Measurements from ENCODE around the gene C11orf91. TPM values are rescaled to one million over a fixed set of nuclear protein-coding genes. Genes with fewer than 3 reads are reported as not detected.
A peak's percentile ranks its signal among the peaks of the same experiment; 100 is the strongest.
"Not testable (repeated sequence)": the region's sequence is repeated elsewhere in the genome, so short reads cannot be mapped to it uniquely, and the experiment has no call there.

The C11orf91 gene
- total RNA-seq, 1 donor from 2014 or later = 0.23 TPM

GRCh38 chr11:33716243-33716642, 15.6 kb upstream of the C11orf91 start:
- H3K27me3 Mint-ChIP-seq (ENCODE audit: insufficient read depth) = no peaks in the 10 kb centered on the region
- H3K36me3 Mint-ChIP-seq (ENCODE audit: low read depth) = peaks cover 34% of the 10 kb centered on the region
- no peaks in the 10 kb centered on the region for H3K9me3 Mint-ChIP-seq
- no peak for DNase-seq (ENCODE audit: low spot score)
- no peak overlapping the region for H3K27ac Mint-ChIP-seq
- peaks cover 15% of the 10 kb centered on the region for H3K4me1 Mint-ChIP-seq (ENCODE audit: low read depth)
- intact Hi-C loops (cut with micrococcal nuclease) = loop anchor here (1.0 kb wide), 2 partner anchors 26 to 113 kb away; no protein-coding TSS in a partner anchor
- H3K4me3 Mint-ChIP-seq = no peak overlapping the region

GRCh38 chr11:33713856-33714398, 13.3 kb upstream of the C11orf91 start:
- intact Hi-C loops (cut with micrococcal nuclease) = no loop called here
- peaks cover 34% of the 10 kb centered on the region for H3K36me3 Mint-ChIP-seq (ENCODE audit: low read depth)

GRCh38 chr11:33713151-33713855, 12.7 kb upstream of the C11orf91 start:
- peaks cover 40% of the 10 kb centered on the region for H3K36me3 Mint-ChIP-seq (ENCODE audit: low read depth)
- no peaks in the 10 kb centered on the region for H3K27me3 Mint-ChIP-seq (ENCODE audit: insufficient read depth)
- H3K4me3 Mint-ChIP-seq = no peak overlapping the region
- peaks cover 7% of the 10 kb centered on the region for H3K4me1 Mint-ChIP-seq (ENCODE audit: low read depth)
- H3K9me3 Mint-ChIP-seq = no peaks in the 10 kb centered on the region
- no peak for DNase-seq (ENCODE audit: low spot score)
- intact Hi-C loops (cut with micrococcal nuclease) = no loop called here
- no peak overlapping the region for H3K27ac Mint-ChIP-seq

More at GRCh38 chr11:33713856-33714398, 13.3 kb upstream of the C11orf91 start:
- H3K27ac Mint-ChIP-seq = no peak overlapping the region
- peaks cover 2% of the 10 kb centered on the region for H3K4me1 Mint-ChIP-seq (ENCODE audit: low read depth)
- DNase-seq (ENCODE audit: low spot score) = no peak
- no peaks in the 10 kb centered on the region for H3K27me3 Mint-ChIP-seq (ENCODE audit: insufficient read depth)
- H3K4me3 Mint-ChIP-seq = no peak overlapping the region
- H3K9me3 Mint-ChIP-seq = no peaks in the 10 kb centered on the region

GRCh38 chr11:33712436-33712835, 11.8 kb upstream of the C11orf91 start:
- no peak for DNase-seq (ENCODE audit: low spot score)
- Mint-ChIP-seq H3K9me3 (no peaks in the 10 kb centered on the region), H3K27ac (no peak overlapping the region), H3K4me3 (no peak overlapping the region), H3K36me3 (ENCODE audit: low read depth) (peaks cover 38% of the 10 kb centered on the region), H3K27me3 (ENCODE audit: insufficient read depth) (no peaks in the 10 kb centered on the region), H3K4me1 (ENCODE audit: low read depth) (peaks cover 11% of the 10 kb centered on the region)
- intact Hi-C loops (cut with micrococcal nuclease) = no loop called here

GRCh38 chr11:33709466-33709865, 8.8 kb upstream of the C11orf91 start:
- no peak for DNase-seq (ENCODE audit: low spot score)
- H3K4me1 Mint-ChIP-seq (ENCODE audit: low read depth) = peaks cover 31% of the 10 kb centered on the region
- peaks cover 40% of the 10 kb centered on the region for H3K36me3 Mint-ChIP-seq (ENCODE audit: low read depth)
- intact Hi-C loops (cut with micrococcal nuclease) = loop anchor here (10.0 kb wide), 1 partner anchor 1125 kb away; the partner anchor contains the start of gene EIF3M
- H3K27ac Mint-ChIP-seq = no peak overlapping the region
- H3K27me3 Mint-ChIP-seq (ENCODE audit: insufficient read depth) = no peaks in the 10 kb centered on the region
- no peaks in the 10 kb centered on the region for H3K9me3 Mint-ChIP-seq
- no peak overlapping the region for H3K4me3 Mint-ChIP-seq

GRCh38 chr11:33708985-33709384, 8.4 kb upstream of the C11orf91 start:
- intact Hi-C loops (cut with micrococcal nuclease) = loop anchor here (10.0 kb wide), 1 partner anchor 1124 kb away; the partner anchor contains the start of gene EIF3M
- peaks cover 31% of the 10 kb centered on the region for H3K4me1 Mint-ChIP-seq (ENCODE audit: low read depth)

GRCh38 chr11:33707831-33708230, 7.2 kb upstream of the C11orf91 start:
- H3K27ac Mint-ChIP-seq; H3K27me3 Mint-ChIP-seq (ENCODE audit: insufficient read depth); H3K9me3 Mint-ChIP-seq; H3K4me3 Mint-ChIP-seq; DNase-seq (ENCODE audit: low spot score): not testable (repeated sequence)
- Mint-ChIP-seq H3K4me1 (ENCODE audit: low read depth) (peaks cover 31% of the 10 kb centered on the region), H3K36me3 (ENCODE audit: low read depth) (peaks cover 32% of the 10 kb centered on the region)
- intact Hi-C loops (cut with micrococcal nuclease) = loop anchor here (10.0 kb wide), 1 partner anchor 1123 kb away; the partner anchor contains the start of gene EIF3M

More at GRCh38 chr11:33708985-33709384, 8.4 kb upstream of the C11orf91 start:
- H3K27me3 Mint-ChIP-seq (ENCODE audit: insufficient read depth) = no peaks in the 10 kb centered on the region
- peaks cover 37% of the 10 kb centered on the region for H3K36me3 Mint-ChIP-seq (ENCODE audit: low read depth)
- H3K4me3 Mint-ChIP-seq = no peak overlapping the region
- H3K27ac Mint-ChIP-seq = no peak overlapping the region
- no peak for DNase-seq (ENCODE audit: low spot score)
- H3K9me3 Mint-ChIP-seq = no peaks in the 10 kb centered on the region

GRCh38 chr11:33706966-33707365, 6.3 kb upstream of the C11orf91 start:
- peaks cover 32% of the 10 kb centered on the region for H3K4me1 Mint-ChIP-seq (ENCODE audit: low read depth)
- intact Hi-C loops (cut with micrococcal nuclease) = loop anchor here (10.0 kb wide), 1 partner anchor 1122 kb away; the partner anchor contains the start of gene EIF3M
- H3K9me3 Mint-ChIP-seq = no peaks in the 10 kb centered on the region
- peaks cover 27% of the 10 kb centered on the region for H3K36me3 Mint-ChIP-seq (ENCODE audit: low read depth)
- H3K27me3 Mint-ChIP-seq (ENCODE audit: insufficient read depth) = no peaks in the 10 kb centered on the region
- H3K4me3 Mint-ChIP-seq = no peak overlapping the region
- H3K27ac Mint-ChIP-seq = peak overlapping the region; percentile 78
- DNase-seq (ENCODE audit: low spot score) = no peak

- H3K9me3 Mint-ChIP-seq = no peaks in the 10 kb centered on the region
- H3K36me3 Mint-ChIP-seq (ENCODE audit: low read depth) = peaks cover 27% of the 10 kb centered on the region
- peak overlapping the region; percentile 38 for H3K4me3 Mint-ChIP-seq
- peaks cover 36% of the 10 kb centered on the region for H3K4me1 Mint-ChIP-seq (ENCODE audit: low read depth)
- no peak for DNase-seq (ENCODE audit: low spot score)
- intact Hi-C loops (cut with micrococcal nuclease) = loop anchor here (10.0 kb wide), 1 partner anchor 1122 kb away; the partner anchor contains the start of gene EIF3M
- H3K27ac Mint-ChIP-seq = peak overlapping the region; percentile 78
- no peaks in the 10 kb centered on the region for H3K27me3 Mint-ChIP-seq (ENCODE audit: insufficient read depth)
Observed at GRCh38 chr11:33706546-33706945, 5.9 kb upstream of the C11orf91 start.

- H3K36me3 Mint-ChIP-seq (ENCODE audit: low read depth) = peaks cover 19% of the 10 kb centered on the region
- H3K27ac Mint-ChIP-seq = no peak overlapping the region
- no peak overlapping the region for H3K4me3 Mint-ChIP-seq
- H3K4me1 Mint-ChIP-seq (ENCODE audit: low read depth) = peaks cover 51% of the 10 kb centered on the region
- intact Hi-C loops (cut with micrococcal nuclease) = loop anchor here (5.0 to 10.0 kb wide), 4 partner anchors 542 to 1958 kb away; partner anchors contain the start of genes ABTB2, CSTF3, EIF3M and TRIM44
- H3K9me3 Mint-ChIP-seq = no peaks in the 10 kb centered on the region
- peaks cover 4% of the 10 kb centered on the region for H3K27me3 Mint-ChIP-seq (ENCODE audit: insufficient read depth)
- no peak for DNase-seq (ENCODE audit: low spot score)
Observed at GRCh38 chr11:33704240-33705002, 3.8 kb upstream of the C11orf91 start.

GRCh38 chr11:33703788-33704187, 3.2 kb upstream of the C11orf91 start:
- no peak overlapping the region for H3K4me3 Mint-ChIP-seq
- no peaks in the 10 kb centered on the region for H3K9me3 Mint-ChIP-seq
- no peak overlapping the region for H3K27ac Mint-ChIP-seq
- peaks cover 13% of the 10 kb centered on the region for H3K36me3 Mint-ChIP-seq (ENCODE audit: low read depth)
- intact Hi-C loops (cut with micrococcal nuclease) = loop anchor here (5.0 to 10.0 kb wide), 4 partner anchors 541 to 1959 kb away; partner anchors contain the start of genes ABTB2, CSTF3, EIF3M and TRIM44
- DNase-seq (ENCODE audit: low spot score) = no peak
- peaks cover 49% of the 10 kb centered on the region for H3K4me1 Mint-ChIP-seq (ENCODE audit: low read depth)
- peaks cover 4% of the 10 kb centered on the region for H3K27me3 Mint-ChIP-seq (ENCODE audit: insufficient read depth)

GRCh38 chr11:33703234-33703633, 2.6 kb upstream of the C11orf91 start:
- Mint-ChIP-seq H3K4me3 (no peak overlapping the region), H3K4me1 (ENCODE audit: low read depth) (peaks cover 45% of the 10 kb centered on the region), H3K27ac (no peak overlapping the region), H3K36me3 (ENCODE audit: low read depth) (peaks cover 8% of the 10 kb centered on the region), H3K9me3 (no peaks in the 10 kb centered on the region), H3K27me3 (ENCODE audit: insufficient read depth) (peaks cover 6% of the 10 kb centered on the region)
- DNase-seq (ENCODE audit: low spot score) = no peak
- intact Hi-C loops (cut with micrococcal nuclease) = loop anchor here (5.0 to 10.0 kb wide), 4 partner anchors 541 to 1959 kb away; partner anchors contain the start of genes ABTB2, CSTF3, EIF3M and TRIM44

Data from activated T-helper 1 cell treated with anti-CD3 and anti-CD28 coated beads, Interleukin-12 subunit alpha, Interleukin-12 subunit beta, Interleukin-2, Interleukin-4 antibody, amounts not matched to agents 30 ng/mL and 10 ng/mL and 1 ng/mL, durations not matched to agents 14 hours and 24 hours and 36 hours (primary cell).